GM12873 (cell line): Measurements from ENCODE around the gene SLC25A30.
A peak's percentile ranks its signal among the peaks of the same experiment; 100 is the strongest.

ENCODE experiments used
- CTCF ChIP-seq: IDR thresholded peaks from 2 replicates; pipeline ENCODE4 v1.5.1; 2012; ENCODE audit warnings: low read depth, mild to moderate bottlenecking, moderate library complexity, low read length, control low read depth; ENCODE audit not compliant: insufficient read depth; ENCODE audit errors: missing control alignments

The SLC25A30 gene

GRCh38 chr13:45384474-45385174 lies 33.5 kb downstream of the SLC25A30 start:
- TF ChIP-seq CTCF = no peak

- no peak for TF ChIP-seq CTCF
Observed at GRCh38 chr13:45381196-45381595, 37.0 kb downstream of the SLC25A30 start.

- no peak for TF ChIP-seq CTCF
Observed at GRCh38 chr13:45374917-45375316, 43.3 kb downstream of the SLC25A30 start.

GRCh38 chr13:45373162-45373547 lies 45.0 kb downstream of the SLC25A30 start:
- TF ChIP-seq CTCF = no peak

GRCh38 chr13:45372189-45373161 lies 45.7 kb downstream of the SLC25A30 start:
- TF ChIP-seq CTCF = no peak

GRCh38 chr13:45370922-45371406 lies 47.2 kb downstream of the SLC25A30 start:
- peak; percentile 95 for TF ChIP-seq CTCF

- no peak for TF ChIP-seq CTCF
Observed at GRCh38 chr13:45369116-45369515, 49.1 kb downstream of the SLC25A30 start.
